Esophagus squamous epithelium (tissue), 5 donors: Measurements from ENCODE around the gene ABHD1. TPM values are rescaled to one million over a fixed set of nuclear protein-coding genes. Genes with fewer than 3 reads are reported as not detected.

Experiments
- DNase-seq: peaks from one replicate; lab custom pipeline; 2025; lab: John Stamatoyannopoulos, UW
- H3K27ac ChIP-seq, 4 donors: fragments of 200-600 bp; sonication (generic); one replicate each; pipeline ENCODE4 v1.5.1; 2016 to 2019; ENCODE audit warnings: mild to moderate bottlenecking in 1 of 4
- H3K27me3 ChIP-seq, 4 donors: fragments of 200-600 bp; sonication (generic); 1 replicate in 3 of 4; 2 replicates in 1 of 4; pipeline versions ENCODE4 v1.5.1 to v1.6.0; 2017 to 2021; ENCODE audit warnings: antibody characterized with exemption in 1 of 4
- H3K36me3 ChIP-seq, 3 donors: fragments of 200-600 bp; sonication (generic); one replicate each; pipeline ENCODE4 v1.5.1; 2016 to 2019
- H3K4me1 ChIP-seq, 3 donors: fragments of 200-600 bp; sonication (generic); one replicate each; pipeline ENCODE4 v1.5.1; 2017 to 2019
- H3K4me3 ChIP-seq, 4 donors: fragments of 200-600 bp; sonication (generic); 1 replicate in 3 of 4; 2 replicates in 1 of 4; pipeline ENCODE4 v1.5.1; 2016 to 2019; ENCODE audit warnings: mild to moderate bottlenecking in 2 of 4, moderate library complexity in 1 of 4
- H3K9me3 ChIP-seq, 3 donors: fragments of 200-600 bp; sonication (generic); one replicate each; pipeline ENCODE4 v1.5.1; 2016 to 2019
- POLR2A ChIP-seq, 4 donors: fragments of 450-650 bp; IDR thresholded peaks; one replicate each; pipeline ENCODE4 v1.6.1; 2017; ENCODE audit warnings: antibody characterized with exemption in 4 of 4, mild to moderate bottlenecking in 4 of 4, moderate library complexity in 3 of 4
- WGBS, 2 donors: methylation state at CpG; one replicate each; pipeline ENCODE4 v1.1.5; 2018; 5-methylcytosine and 5-hydroxymethylcytosine counted together
- intact Hi-C: fragments of 100-400 bp; cut with DNase I; formaldehyde crosslinking; loops from one replicate; pipeline ENCODE4 v1.15.0; 2022
- total RNA-seq, 4 donors: library from RNA; depleted of rRNA; stranded (reverse); fragments of >200 nt; gene quantifications; one replicate each; pipeline ENCODE4 v1.1.0, GENCODE V29; 2016
- TF ChIP-seq, protein P1 (sequence below), 6 experiments: fragments of 450-650 bp in 4 of 6; fragments of 200-600 bp in 2 of 6; sonication (generic) in 2 of 6; IDR thresholded peaks; one replicate each; pipeline ENCODE4 v1.5.1; 2016 to 2019; ENCODE audit warnings: antibody characterized with exemption in 6 of 6, mild to moderate bottlenecking in 4 of 6, moderate library complexity in 4 of 6
- donor health status: DM: yes; HTN: yes; CAD: no.

ABHD1 gene
- total RNA-seq, 4 donors from 2014 or later, result not detected

DNA sequence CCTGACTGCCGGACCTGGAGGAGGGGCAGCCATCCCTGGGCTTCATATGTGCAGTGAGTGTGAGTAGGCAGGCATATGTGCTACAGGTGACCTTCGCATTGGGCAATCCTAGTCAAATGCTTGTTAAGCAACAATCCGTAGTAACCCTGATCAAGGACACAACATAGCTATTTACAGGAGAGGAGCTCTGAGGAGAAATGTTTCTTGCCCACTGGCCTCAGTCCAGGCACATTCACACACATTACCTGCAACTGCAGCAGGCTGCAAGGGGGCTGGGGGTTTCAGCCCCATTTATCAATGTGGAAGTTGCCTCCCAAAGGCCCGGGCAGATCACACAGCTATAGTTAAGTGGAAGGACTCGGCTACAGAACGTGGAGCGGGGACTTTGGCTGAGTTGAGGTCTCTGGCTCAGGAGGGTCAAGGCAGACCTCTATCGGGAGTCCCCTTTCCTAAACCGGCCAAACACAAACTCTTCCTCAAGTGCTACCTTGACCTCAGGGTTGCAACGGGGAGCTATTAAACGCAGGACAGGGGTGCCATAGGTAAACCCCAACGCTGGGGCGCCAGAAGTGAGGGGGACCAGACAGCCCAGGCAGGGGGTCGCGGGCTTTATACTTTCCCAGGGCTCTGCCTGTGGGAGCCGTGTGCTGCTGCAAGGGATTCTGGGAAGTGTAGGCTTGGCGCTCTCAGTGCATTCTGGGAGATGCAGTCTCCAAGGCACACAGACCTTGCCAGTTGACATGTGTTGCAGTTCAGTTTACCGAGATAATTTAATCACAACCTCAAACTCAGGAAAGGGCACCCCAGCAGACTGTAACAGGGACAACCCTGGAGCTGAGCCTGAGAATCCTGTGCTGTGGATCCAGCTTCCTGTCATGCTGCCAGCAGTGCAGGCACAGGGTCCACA lies 27.6 kb upstream of the ABHD1 start:
- no peak for DNase-seq
- H3K27ac ChIP-seq, result no peak overlapping the region

DNA sequence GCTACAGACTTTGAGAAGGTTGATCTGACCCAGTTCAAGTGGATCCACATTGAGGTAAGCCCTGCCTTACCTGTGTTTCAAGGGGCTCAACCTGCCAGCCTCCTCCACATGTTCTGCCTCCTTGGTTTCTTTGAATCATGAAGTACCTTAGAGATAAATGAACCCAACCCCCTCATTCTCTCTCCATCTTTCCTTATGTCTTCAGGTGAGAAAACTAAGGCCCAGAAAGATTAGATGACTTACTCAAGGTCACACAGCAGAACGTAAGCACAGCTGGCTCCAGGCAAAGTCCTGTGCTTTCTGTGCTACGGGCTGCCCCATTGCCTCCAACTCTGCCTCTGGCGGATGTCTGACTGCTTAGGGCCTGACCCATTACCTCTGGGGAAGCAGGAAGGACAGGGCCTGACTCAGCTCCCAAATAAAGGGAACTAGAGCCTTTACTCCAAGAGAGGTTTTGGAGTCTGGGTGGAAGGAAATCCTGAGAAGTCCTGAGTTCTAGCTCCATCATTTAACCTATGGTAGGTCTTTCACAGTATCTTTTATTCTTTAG lies 26.8 kb upstream of the ABHD1 start:
- H3K4me1 ChIP-seq, result peaks cover 6 to 11% (median 8%) of the 10 kb centered on the region in 3 donors
- no peak for DNase-seq
- intact Hi-C loops, result loop anchor here (10.0 kb wide), 1 partner anchor 208 kb away; the partner anchor contains the start of gene UCN
- no peaks in the 10 kb centered on the region for H3K27me3 ChIP-seq
- WGBS, 2 donors, result 70 to 85% methylated on average over 3 of the region's 3 CpGs
- H3K9me3 ChIP-seq, result no peaks in the 10 kb centered on the region
- TF ChIP-seq POLR2A (IDR thresholded peaks at IDR 0.05), result no peak
- TF ChIP-seq, protein P1, sequence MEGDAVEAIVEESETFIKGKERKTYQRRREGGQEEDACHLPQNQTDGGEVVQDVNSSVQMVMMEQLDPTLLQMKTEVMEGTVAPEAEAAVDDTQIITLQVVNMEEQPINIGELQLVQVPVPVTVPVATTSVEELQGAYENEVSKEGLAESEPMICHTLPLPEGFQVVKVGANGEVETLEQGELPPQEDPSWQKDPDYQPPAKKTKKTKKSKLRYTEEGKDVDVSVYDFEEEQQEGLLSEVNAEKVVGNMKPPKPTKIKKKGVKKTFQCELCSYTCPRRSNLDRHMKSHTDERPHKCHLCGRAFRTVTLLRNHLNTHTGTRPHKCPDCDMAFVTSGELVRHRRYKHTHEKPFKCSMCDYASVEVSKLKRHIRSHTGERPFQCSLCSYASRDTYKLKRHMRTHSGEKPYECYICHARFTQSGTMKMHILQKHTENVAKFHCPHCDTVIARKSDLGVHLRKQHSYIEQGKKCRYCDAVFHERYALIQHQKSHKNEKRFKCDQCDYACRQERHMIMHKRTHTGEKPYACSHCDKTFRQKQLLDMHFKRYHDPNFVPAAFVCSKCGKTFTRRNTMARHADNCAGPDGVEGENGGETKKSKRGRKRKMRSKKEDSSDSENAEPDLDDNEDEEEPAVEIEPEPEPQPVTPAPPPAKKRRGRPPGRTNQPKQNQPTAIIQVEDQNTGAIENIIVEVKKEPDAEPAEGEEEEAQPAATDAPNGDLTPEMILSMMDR (IDR thresholded peaks at IDR 0.05), result no peak
- H3K27ac ChIP-seq, result no peak overlapping the region
- no peak overlapping the region for H3K4me3 ChIP-seq
- peaks cover 0 to 5% (median 0%) of the 10 kb centered on the region in 3 donors for H3K36me3 ChIP-seq

More for the DNA sequence above, 27.6 kb upstream of the ABHD1 start:
- TF ChIP-seq, protein P1 (IDR thresholded peaks at IDR 0.05), result peak in 1 of 6 experiments; percentile 20
- TF ChIP-seq POLR2A (IDR thresholded peaks at IDR 0.05), result no peak
- H3K27me3 ChIP-seq, result no peaks in the 10 kb centered on the region
- H3K4me1 ChIP-seq, result peaks cover 6 to 11% (median 8%) of the 10 kb centered on the region in 3 donors
- H3K36me3 ChIP-seq, result peaks cover 0 to 5% (median 0%) of the 10 kb centered on the region in 3 donors
- H3K4me3 ChIP-seq, result peak overlapping the region in 3 of 4 donors; percentile 26 to 57 (median 32)
- no peaks in the 10 kb centered on the region for H3K9me3 ChIP-seq
- intact Hi-C loops, result loop anchor here (10.0 kb wide), 1 partner anchor 209 kb away; the partner anchor contains the start of gene UCN
- WGBS, 2 donors, result 27 to 60% methylated on average over 2 to 10 of the region's 18 CpGs

DNA sequence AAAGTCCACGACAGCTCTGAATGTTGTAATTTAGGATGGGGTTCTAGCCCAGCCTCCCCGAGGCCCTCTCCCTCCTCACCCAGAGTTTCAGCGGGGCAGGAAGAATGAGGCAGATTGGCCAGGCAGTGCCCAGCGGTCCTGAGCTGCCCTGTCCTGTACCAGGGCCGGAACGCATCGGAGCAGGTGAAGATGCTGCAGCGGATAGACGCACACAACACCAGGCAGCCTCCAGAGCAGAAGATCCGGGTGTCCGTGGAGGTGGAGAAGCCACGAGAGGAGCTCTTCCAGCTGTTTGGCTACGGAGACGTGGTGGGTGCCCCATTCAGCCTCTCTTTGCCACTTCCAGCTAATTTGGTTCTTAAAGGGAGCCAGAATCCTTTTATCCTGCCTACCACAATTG lies 26.3 kb upstream of the ABHD1 start:
- no peak overlapping the region for H3K27ac ChIP-seq
- H3K27me3 ChIP-seq, result no peaks in the 10 kb centered on the region
- H3K4me1 ChIP-seq, result peaks cover 6 to 11% (median 8%) of the 10 kb centered on the region in 3 donors
- H3K4me3 ChIP-seq, result no peak overlapping the region
- no peak for DNase-seq
- H3K9me3 ChIP-seq, result no peaks in the 10 kb centered on the region
- peaks cover 0 to 5% (median 0%) of the 10 kb centered on the region in 3 donors for H3K36me3 ChIP-seq
- TF ChIP-seq, protein P1 (IDR thresholded peaks at IDR 0.05), result no peak
- TF ChIP-seq POLR2A (IDR thresholded peaks at IDR 0.05), result no peak
- intact Hi-C loops, result loop anchor here (10.0 kb wide), 1 partner anchor 207 kb away; the partner anchor contains the start of gene UCN
- 87 to 90% methylated on average over 10 to 11 of the region's 14 CpGs for WGBS, 2 donors

DNA sequence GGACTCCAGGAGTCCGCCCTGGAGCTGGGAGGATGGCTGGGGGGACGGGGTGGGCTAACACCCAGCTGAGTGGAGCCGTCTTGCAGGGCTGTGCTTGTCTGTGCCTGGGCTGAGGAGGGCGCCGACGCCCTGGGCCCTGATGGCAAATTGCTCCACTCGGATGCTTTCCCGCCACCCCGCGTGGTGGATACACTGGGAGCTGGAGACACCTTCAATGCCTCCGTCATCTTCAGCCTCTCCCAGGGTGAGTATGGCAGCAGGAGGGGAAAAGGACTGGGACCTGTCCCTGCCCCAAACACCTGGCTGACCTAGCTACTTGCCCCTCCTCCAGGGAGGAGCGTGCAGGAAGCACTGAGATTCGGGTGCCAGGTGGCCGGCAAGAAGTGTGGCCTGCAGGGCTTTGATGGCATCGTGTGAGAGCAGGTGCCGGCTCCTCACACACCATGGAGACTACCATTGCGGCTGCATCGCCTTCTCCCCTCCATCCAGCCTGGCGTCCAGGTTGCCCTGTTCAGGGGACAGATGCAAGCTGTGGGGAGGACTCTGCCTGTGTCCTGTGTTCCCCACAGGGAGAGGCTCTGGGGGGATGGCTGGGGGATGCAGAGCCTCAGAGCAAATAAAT lies 24.2 kb upstream of the ABHD1 start:
- Histone ChIP-seq H3K27me3 (peaks cover 0 to 8% (median 0%) of the 10 kb centered on the region in 4 donors), H3K9me3 (no peaks in the 10 kb centered on the region), H3K27ac (no peak overlapping the region), H3K36me3 (peaks cover 0 to 5% (median 0%) of the 10 kb centered on the region in 3 donors), H3K4me3 (no peak overlapping the region), H3K4me1 (peaks cover 6 to 11% (median 8%) of the 10 kb centered on the region in 3 donors)
- no peak for TF ChIP-seq POLR2A (IDR thresholded peaks at IDR 0.05)
- TF ChIP-seq, protein P1 (IDR thresholded peaks at IDR 0.05), result no peak
- intact Hi-C loops, result loop anchor here (10.0 kb wide), 1 partner anchor 205 kb away; the partner anchor contains the start of gene UCN
- DNase-seq, result no peak
- WGBS, 2 donors, result 90 to 93% methylated on average over 6 to 7 of the region's 19 CpGs
